ENCODE measurements around the gene CDH5.

CDH5 gene

DNA sequence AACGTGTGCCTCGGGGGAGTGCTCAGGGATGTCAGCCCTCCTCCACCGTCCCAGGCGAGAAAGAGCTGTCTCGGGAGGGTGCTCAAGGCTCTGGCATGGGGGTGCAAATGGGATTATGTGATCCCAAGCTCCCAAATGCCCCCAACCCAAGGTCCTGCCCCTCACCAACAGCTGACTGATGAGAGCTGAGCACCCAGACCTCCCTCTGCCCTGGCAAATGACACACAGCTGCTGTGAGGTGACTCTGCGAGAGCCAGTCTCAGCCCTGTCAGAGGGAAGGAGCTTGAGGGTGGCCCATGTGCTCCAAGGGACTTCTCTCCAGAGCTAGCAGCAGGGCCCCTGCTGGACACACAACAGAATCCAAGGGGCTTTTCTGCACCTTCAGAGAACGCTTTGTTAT lies 7.7 kb downstream of the CDH5 start:
- DNase-seq (ENCODE audit: low read depth), result no peak

DNA sequence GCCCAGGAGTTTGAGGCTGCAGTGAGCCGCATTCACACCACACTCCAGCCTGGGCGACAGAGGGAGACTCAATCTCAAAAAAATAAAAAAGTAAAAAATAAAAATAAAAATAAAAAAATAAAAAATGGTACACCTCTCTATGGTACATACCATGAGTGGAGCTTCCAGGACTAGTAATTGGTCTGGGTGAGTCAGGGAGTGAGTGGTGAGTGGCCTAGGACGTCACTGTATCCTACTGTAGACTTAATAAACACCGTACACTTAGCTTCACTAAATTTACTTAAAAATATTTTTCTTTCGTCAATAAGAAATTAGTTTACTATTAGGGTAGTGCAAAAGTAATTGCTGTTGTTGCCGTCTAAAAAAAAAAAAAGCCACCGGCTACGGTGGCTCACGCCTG lies 9.0 kb downstream of the CDH5 start:
- no peak for DNase-seq (ENCODE audit: low read depth)

DNA sequence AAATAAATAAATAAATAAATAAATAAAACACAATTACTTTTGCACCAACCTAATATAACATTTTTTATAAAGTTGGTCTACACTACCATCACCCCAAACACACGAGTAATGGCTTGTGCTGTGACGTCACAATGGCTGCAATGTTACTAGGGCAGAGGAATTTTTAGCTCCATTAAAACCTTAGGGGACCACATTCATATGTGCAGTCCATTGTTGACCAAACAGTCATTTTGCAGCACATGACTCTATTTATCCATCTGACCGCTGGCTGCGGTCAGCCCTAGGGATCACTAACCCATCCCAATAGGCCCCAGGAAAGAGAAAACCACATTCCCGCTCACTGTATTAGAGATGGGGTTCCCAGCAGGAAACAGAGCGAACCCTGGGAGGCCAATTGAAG lies 9.6 kb downstream of the CDH5 start:
- DNase-seq (ENCODE audit: low read depth), result no peak

DNA sequence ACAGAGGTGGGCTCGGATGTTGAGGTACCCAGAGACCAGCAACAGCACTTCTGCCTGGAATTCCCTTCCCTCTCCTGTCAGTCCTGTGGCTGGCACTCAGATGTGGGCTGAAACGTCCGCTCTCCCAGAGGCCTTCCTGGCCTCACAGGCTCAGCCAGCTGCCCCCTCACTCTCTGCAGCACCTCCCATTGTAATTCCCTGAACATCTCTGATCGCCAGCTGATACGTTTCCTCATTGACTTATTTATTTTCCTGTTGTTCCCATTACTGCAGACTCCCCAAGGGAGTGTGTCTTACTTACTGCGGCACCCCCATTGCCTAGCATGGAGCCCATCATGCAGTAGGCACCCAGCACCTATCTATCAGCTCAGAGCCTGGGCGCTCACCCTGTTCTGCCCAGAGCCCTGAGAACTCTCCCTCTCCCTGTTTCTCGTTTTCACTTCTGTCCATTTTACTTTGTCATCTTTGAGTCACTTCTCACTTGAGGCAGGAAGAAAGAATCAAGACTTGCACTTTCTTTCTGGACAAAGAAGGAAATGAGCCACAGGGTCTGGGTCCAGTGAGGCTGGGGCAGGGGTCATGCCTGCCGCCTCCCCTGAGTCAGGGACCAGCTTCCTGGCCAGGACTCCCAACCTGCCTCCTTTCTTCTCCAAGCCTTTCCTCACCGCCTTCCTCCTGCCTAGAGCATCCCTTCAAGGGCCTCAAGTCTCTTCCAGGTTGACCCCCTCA lies 10.2 kb downstream of the CDH5 start:
- no peak for DNase-seq (ENCODE audit: low read depth)

DNA sequence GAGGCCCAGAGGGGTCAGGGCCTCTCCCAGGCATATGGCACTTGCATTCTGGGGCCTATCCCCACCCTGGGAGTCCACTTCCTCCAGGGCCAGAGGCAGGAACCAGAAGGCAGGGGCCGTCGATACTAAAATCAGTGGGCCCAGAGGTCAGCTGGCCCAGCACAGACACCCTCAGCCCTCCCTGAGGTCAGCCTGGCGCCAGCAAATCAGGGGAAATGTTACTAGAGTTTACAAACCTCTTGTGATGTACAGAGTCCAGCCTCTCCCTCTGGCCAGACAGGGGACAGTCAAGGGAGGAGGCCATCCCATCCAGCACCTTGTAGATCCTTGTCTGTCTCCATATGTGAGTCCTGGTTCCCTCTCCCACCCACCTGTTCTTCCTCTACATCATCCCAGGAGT lies 10.8 kb downstream of the CDH5 start:
- DNase-seq (ENCODE audit: low read depth), result no peak

DNA sequence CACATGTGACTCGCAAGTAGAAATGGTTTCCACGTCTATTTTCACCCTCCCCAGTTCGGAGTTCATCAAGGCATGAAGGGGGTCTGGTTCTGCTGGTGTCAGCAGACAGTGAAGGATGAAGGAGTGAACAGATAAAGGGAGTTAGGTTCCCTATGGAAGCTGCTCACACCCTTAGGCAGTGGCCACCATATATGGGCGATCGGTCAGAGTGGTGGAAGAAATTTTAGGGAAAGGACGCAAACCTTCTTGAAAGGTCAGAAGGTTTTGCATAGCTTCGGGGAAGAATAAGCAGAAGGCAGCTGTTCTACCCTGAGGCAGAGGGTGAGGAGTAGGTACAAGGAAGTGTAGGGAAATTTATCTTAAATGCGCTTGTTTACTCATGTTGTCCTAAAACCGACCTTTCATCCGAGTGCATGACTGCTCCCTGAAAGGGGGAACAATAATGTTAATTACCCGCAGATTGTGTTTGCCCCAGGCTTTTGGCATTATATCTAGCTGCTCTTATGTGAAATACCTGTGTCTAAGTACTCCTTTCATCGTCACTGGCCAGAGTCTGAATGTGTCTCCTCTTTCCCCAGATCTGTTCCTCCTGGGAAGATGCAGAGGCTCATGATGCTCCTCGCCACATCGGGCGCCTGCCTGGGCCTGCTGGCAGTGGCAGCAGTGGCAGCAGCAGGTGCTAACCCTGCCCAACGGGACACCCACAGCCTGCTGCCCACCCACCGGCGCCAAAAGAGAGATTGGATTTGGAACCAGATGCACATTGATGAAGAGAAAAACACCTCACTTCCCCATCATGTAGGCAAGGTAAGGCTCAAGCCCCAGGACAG lies 12.5 kb downstream of the CDH5 start:
- DNase-seq (ENCODE audit: low read depth), result no peak

DNA sequence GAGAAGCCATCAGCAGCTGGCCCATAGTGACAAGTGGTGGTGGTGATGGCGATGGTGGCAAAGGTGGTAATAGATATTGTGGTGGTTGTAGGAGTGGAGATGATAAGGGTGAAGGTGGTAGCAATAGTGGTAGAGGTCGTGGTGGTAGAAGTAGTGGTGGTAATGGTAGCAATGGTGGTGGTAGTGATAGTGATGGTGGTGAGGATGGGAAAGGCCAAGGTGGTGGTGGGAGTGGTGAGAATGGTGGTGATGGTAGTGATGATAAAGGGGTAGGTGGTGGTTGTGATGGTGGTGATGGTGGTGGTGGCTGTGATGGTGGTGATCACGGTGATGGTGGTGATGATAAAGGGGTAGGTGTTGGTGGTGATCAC lies 13.1 kb downstream of the CDH5 start:
- no peak for DNase-seq (ENCODE audit: low read depth)

DNA sequence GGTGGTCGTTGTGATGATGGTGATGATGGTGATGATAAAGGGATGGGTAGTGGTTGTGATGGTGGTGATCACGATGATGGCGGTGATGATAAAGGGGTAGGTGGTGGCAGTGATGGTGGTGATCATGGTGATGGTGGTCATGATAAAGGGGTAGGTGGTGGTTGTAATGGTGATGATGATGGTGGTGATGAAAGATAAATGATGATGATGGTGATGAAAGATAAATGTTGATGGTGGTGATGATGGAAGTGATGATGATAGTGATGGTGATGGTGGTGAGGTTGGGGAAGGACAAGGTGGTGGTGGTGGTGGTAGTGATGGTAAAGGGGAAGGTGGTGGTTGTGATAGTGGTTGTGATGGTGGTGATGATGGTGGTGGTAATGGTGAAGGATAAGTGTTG lies 13.9 kb downstream of the CDH5 start:
- DNase-seq (ENCODE audit: low read depth), result no peak

DNA sequence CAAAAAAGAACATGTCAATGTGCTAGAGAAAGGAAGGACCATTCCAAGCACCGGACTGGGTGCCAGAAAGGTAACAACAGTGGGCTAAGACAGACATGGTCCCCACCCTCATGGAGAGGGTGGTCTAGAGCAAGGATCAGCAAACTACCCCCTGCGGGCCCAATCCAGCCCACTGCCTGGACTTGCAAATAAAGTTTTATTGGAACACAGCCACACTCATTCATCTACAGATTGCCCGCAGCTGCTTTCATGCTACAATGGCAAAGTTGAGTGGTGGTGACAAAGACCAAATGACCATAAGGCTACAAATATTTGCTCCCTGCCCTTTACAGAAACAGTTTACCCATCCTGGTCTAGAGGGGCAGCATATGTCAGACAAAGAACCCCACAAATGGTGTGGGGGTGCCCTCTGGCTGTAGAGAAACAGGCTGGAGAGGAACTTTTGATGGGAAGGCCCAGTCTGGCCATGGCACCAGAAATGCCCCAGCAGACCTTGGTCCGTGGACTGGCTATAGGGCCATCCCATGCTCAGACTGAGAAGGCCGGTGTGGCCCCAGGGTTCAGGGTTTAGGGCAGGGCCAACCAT lies 15.2 kb downstream of the CDH5 start:
- no peak for DNase-seq (ENCODE audit: low read depth)

DNA sequence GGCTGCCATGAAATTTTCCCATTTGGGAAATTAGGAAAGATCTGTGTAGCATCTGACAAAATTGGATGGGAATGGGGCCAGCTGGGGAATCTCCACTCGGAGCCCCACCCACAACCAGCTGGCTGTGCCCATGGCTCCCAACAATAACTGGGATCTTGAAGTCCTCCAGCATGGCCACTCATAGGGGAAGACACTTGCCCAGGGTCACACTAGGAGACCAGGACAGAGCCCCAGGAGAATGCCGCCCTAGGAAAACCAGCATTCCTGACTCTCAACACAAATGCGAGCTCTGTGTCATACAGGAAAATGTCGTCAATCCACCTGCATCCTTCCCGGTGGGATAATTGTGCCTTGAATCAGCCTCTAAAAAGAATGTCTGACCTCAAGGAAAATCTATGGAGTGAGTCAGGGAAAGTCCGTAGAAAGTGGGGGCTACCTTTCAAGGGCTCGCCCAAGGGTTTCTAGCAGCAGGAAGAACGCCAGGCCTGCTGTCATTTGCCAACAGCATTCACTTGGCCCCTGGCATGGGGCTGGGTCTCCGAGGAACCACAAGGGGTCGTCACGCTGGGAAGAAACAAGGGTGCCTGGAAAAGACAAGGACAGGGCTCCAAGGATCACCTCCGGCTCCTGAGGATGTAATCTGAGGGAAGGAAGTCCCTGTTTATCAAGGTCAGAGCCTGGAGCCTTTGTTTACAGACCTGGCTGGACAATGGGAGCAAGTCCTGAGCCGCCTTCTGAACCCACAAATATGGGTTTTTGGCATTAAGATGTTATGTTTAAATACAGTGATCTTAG lies 15.9 kb downstream of the CDH5 start:
- peak; percentile 88 for DNase-seq (ENCODE audit: low read depth)

DNA sequence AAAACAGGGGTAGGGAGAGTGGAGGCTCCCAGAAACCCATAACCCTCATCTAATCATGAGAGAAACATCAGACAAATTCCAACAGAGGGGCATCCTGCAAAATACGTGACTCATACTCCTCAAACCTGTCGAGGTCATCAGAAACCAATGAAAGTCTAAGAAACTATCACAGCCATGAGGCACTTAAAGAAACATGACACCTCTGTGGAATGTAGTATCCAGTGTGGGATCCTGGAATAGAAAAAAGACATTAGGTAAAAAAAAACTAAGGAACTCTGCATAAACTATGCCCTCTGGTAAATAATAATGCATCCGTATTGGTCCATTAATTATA lies 16.4 kb downstream of the CDH5 start:
- DNase-seq (ENCODE audit: low read depth), result peak; percentile 81

DNA sequence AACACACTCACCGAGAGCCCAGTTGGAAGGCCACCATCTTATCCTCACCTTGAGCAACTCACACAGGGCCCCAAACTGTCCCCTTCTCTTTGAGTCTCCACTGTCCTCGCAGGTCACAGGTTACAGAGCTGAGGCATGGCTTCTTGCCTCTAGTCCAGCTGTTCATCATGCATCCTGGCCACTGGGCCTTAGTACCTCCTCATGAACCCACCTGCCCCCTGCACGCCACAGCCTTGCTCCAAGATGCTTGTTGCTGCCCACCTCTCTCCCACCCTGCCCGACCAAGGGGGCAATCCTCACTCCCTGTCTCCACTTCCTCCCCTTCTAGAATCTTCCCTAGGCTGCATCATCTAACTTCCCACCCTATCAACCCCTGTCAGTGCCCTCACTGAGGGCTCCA lies 17.1 kb downstream of the CDH5 start:
- no peak for DNase-seq (ENCODE audit: low read depth)

DNA sequence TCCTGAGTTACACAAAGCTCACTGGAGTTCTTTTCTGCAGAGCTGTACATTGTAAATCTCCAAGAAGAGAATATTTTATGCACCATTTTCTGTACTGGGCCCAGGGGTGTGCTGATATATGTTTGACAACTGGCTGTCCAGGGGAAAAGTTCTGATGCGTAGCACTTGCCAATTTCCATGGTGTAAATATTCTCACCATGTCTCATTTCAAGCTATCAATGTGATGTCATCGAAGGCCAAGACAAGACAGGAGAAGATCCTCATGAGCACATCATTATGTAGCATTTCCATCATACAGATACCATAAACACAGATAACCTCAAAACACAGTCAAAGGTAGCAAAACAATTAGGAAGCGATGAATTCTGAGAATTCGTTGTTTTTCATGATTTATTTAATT lies 18.9 kb downstream of the CDH5 start:
- DNase-seq (ENCODE audit: low read depth), result no peak

DNA sequence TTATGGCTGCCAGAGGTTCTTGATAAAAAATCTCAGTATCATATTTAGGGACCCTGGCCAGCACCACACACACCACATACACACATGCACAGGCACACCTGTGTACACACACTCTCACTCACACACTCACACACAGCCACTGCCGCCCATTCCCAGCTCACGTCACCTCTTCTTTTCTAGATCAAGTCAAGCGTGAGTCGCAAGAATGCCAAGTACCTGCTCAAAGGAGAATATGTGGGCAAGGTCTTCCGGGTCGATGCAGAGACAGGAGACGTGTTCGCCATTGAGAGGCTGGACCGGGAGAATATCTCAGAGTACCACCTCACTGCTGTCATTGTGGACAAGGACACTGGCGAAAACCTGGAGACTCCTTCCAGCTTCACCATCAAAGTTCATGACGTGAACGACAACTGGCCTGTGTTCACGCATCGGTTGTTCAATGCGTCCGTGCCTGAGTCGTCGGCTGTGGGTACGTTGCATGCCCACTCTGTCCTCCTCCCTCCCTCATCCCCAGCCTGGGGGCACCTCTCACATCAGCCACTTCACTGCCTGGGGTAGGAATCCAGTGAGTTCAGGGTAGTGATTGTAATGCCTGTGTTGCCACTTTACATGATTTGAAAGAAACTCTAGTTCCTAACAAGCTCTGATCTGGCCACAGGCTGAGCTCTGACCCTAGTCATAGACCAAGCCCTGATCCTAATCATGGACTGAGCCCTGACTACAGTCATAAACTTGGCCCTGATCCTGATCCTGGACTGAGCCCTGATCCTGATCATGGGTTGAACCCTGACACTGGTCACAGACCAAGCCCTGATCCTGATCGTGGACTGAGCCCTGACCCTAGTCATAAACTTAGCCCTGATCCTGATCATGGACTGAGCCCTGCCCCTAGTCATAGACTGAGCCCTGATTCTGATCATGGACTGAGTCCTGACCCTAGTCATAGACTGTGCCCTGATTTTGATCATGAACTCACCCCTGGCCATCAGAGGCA lies 20.4 kb downstream of the CDH5 start:
- no peak for DNase-seq (ENCODE audit: low read depth)

DNA sequence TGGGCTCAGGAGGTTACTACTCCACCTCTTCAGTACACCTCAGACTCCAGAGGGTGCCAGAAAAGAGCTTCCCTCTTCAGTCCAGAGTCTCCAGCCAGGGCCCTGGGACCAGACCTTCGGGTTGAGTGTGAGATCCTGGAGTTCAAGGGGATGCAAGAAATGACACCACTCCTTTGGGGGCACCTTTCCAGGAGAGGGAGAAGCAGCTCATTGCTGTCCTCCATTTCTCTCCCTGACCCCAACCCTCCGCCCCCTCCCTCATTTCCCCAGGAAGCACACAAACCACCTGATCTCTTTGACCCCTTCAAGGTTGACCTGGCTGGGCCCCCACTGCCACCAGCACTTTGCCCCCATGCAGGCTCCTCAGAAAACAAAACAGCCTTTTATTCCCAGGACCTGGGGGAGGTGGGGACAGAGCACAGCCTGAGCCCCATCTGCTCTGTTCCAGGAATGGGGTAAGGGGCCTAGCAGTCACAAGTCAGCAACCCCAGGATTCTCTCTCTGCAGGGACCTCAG lies 21.4 kb downstream of the CDH5 start:
- DNase-seq (ENCODE audit: low read depth), result no peak

DNA sequence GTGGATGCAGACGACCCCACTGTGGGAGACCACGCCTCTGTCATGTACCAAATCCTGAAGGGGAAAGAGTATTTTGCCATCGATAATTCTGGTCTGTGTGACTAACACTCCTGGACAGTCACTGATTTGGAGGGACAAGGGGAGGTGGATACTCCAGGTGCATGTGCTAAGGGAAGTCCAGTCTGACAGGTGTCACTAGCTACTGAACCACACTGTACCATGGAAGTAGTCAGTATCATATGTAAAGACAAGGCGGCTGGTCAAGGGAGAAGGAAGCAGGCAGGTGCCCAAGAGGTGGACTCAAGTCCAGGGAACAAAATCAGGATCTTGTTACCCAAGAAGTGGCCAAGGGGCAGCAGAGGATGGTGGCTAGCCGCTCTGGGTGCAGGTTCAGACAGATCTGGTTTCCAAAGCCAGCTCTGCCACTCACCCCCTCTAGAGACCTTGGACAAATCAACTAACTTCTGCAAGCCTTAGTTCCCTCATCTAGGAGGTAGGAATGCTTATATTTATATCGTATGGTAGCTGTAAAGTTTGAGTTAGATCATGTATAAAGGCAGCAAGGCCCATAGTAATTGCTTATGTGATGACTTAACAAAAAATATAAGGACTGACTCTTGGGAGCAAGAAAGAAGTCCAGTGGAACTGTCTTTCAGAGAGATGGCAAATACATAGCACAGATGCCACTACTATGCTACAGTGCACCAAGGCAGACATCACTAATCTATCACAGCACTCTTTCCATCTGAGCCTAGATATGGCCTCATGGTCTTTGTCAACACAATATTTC lies 22.1 kb downstream of the CDH5 start:
- no peak for DNase-seq (ENCODE audit: low read depth)

DNA sequence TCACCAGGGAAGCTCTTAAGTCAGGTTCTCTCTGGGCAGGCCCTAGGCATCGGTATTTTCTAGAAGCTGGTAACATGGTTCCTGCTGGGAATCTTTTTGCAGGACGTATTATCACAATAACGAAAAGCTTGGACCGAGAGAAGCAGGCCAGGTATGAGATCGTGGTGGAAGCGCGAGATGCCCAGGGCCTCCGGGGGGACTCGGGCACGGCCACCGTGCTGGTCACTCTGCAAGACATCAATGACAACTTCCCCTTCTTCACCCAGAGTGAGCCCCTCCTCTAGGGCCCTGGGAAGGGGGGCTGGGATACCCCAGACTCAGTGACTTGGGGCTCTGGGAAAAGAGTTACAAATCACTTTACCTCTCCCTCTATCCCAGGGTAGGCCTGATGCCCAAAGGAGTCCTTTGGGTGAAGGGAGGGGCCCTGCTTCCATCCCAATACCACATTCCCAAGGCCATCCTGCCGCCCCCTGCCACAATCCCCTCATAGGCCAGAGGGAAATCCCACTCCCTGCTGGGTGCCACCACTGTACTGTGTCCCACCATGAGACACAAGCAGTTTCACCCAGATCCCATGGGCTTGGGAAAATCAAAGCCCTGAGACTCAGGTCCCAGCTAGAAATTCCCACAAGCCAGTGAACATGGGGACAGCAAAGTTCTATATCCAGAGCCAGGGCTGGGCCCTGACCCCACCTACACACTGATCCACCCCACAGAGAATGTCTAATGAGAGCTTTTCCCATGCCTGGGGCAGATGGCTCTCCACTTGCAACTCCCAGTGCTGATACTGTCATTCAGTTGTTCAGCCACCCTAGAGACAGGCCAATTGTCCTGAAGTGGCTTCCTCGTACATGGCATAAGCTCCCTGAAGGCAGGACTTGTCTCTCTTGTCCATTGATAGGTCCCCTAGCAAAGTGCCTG lies 23.0 kb downstream of the CDH5 start:
- DNase-seq (ENCODE audit: low read depth), result no peak

DNA sequence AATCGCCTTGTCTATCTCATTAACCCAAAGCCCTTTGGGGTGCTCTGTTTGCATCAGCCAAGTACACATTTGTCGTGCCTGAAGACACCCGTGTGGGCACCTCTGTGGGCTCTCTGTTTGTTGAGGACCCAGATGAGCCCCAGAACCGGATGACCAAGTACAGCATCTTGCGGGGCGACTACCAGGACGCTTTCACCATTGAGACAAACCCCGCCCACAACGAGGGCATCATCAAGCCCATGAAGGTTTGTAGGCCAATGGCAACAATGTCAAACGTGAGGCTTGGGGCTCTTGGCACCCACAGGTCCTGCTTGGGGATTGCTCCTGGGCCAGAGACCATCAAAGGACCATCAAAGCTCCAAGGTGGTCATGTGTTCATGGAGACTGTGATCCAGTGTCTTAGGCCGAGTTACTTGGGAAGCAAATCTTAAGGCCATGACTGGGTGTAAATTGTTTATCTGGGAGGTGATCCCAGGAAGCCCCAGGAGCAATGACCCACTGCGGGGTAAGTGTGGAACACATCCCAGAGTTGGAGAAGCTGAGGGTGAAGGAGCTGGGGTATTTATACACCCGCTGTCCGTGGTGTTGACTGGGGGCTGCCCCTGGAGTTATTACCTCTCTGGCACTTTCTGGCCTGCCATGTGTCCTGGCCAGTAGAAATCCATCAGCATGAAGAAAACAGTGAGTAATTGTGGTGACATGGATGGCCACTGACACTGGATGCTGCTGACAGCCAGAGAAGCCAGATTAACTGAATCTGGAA lies 24.0 kb downstream of the CDH5 start:
- DNase-seq (ENCODE audit: low read depth), result no peak
